ENCODE data around the gene GNG12. TPM values are rescaled to one million over a fixed set of nuclear protein-coding genes. Genes with fewer than 3 reads are reported as not detected.

Gene GNG12
- total RNA-seq, 1 donor from 2014 or later: 33.9 TPM

DNA sequence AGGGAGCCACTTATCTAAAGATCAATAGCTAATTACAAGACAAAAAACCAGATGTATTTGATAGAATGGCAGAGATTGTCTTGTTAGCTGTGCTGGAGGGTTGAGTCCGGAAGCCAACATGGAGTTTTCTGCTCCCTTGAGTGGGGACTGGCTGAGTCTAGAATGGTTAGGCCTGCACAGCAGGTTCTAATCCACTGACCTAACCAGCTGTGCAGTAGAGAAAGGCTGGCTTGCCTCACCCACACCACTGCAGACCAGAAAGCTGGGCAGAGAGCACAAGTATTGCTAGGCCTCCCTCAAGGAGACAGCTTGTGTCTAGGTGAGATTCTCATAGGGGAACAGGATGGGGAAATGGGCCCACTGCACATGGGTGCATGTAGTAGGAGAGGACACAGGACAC, 11.7 kb upstream of the GNG12 start:
- no peak overlapping the region for H3K27ac ChIP-seq (ENCODE audit: low read depth, low read length)
- H3K4me1 ChIP-seq (ENCODE audit: control insufficient read depth in 3 of 3, insufficient read depth in 3 of 3, low read length in 3 of 3): peaks cover 0 to 2% (median 1%) of the 10 kb centered on the region in 3 donors
- no peak overlapping the region for H3K9ac ChIP-seq (ENCODE audit: low read depth in 1 of 3, low read length in 3 of 3)
- no peak overlapping the region for H3K4me3 ChIP-seq (ENCODE audit: low read length in 3 of 3)
- no peaks in the 10 kb centered on the region for H3K27me3 ChIP-seq (ENCODE audit: control insufficient read depth in 3 of 3, insufficient read depth in 3 of 3, low read length in 3 of 3)
- no peaks in the 10 kb centered on the region for H3K36me3 ChIP-seq (ENCODE audit: control insufficient read depth in 3 of 3, insufficient read depth in 3 of 3, low read length in 3 of 3)
- no peaks in the 10 kb centered on the region for H3K9me3 ChIP-seq (ENCODE audit: control insufficient read depth in 3 of 3, low read length in 3 of 3)

- Histone ChIP-seq H3K36me3 (ENCODE audit: control insufficient read depth in 3 of 3, insufficient read depth in 3 of 3, low read length in 3 of 3) (no peaks in the 10 kb centered on the region), H3K9me3 (ENCODE audit: control insufficient read depth in 3 of 3, low read length in 3 of 3) (no peaks in the 10 kb centered on the region), H3K9ac (ENCODE audit: low read depth in 1 of 3, low read length in 3 of 3) (no peak overlapping the region), H3K27ac (ENCODE audit: low read depth, low read length) (no peak overlapping the region), H3K4me3 (ENCODE audit: low read length in 3 of 3) (no peak overlapping the region), H3K27me3 (ENCODE audit: control insufficient read depth in 3 of 3, insufficient read depth in 3 of 3, low read length in 3 of 3) (no peaks in the 10 kb centered on the region), H3K4me1 (ENCODE audit: control insufficient read depth in 3 of 3, insufficient read depth in 3 of 3, low read length in 3 of 3) (peaks cover 0 to 3% (median 2%) of the 10 kb centered on the region in 3 donors)
These were observed 10.5 kb upstream of the GNG12 start for GRCh38 chr1:67843746-67844145.

DNA sequence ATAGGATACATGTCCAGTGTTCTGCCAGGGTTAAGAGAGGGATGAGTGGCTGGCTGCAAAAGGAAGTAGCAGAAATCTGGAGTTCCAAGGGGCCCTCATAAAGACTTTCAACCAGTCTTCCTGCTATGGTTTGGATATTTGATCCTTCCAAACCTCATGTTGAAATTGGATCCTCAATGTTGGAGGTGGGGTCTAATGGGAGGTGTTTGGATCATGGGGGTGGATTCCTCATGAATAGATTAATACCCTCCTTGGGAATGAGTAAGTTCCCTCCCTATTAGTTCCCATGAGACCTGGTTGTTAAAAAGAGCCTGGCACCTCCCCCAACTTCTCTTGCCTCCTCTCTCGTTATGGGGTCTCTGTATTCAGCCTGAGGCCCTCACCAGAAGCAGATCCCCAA, 10.1 kb upstream of the GNG12 start:
- H3K9ac ChIP-seq (ENCODE audit: low read depth in 1 of 3, low read length in 3 of 3): no peak overlapping the region
- H3K27ac ChIP-seq (ENCODE audit: low read depth, low read length): no peak overlapping the region
- no peaks in the 10 kb centered on the region for H3K9me3 ChIP-seq (ENCODE audit: control insufficient read depth in 3 of 3, low read length in 3 of 3)
- H3K4me1 ChIP-seq (ENCODE audit: control insufficient read depth in 3 of 3, insufficient read depth in 3 of 3, low read length in 3 of 3): peaks cover 0 to 3% (median 2%) of the 10 kb centered on the region in 3 donors
- H3K36me3 ChIP-seq (ENCODE audit: control insufficient read depth in 3 of 3, insufficient read depth in 3 of 3, low read length in 3 of 3): no peaks in the 10 kb centered on the region
- no peaks in the 10 kb centered on the region for H3K27me3 ChIP-seq (ENCODE audit: control insufficient read depth in 3 of 3, insufficient read depth in 3 of 3, low read length in 3 of 3)
- H3K4me3 ChIP-seq (ENCODE audit: low read length in 3 of 3): no peak overlapping the region

DNA sequence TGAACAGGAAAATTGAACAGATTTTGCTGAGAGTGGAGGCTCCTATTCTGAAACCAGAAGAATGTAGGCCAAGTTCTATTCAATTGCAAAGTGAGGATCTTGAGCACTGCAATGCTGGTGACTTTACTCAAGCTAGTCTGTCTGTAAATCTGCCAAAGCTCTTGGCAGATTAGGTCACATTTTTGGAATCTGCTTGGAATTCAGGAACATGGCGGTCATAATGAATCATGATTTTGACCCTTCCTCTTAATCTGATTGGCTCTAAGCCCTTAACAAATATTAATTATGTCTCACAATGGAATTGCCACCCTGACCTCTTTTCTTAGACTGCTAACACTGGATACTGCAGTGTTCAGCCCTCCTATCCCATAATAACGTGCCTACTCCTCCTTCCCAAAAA, 7.2 kb upstream of the GNG12 start:
- Histone ChIP-seq H3K4me1 (ENCODE audit: control insufficient read depth in 3 of 3, insufficient read depth in 3 of 3, low read length in 3 of 3) (peaks cover 0 to 3% (median 2%) of the 10 kb centered on the region in 3 donors), H3K9me3 (ENCODE audit: control insufficient read depth in 3 of 3, low read length in 3 of 3) (no peaks in the 10 kb centered on the region), H3K27ac (ENCODE audit: low read depth, low read length) (no peak overlapping the region), H3K9ac (ENCODE audit: low read depth in 1 of 3, low read length in 3 of 3) (no peak overlapping the region), H3K27me3 (ENCODE audit: control insufficient read depth in 3 of 3, insufficient read depth in 3 of 3, low read length in 3 of 3) (no peaks in the 10 kb centered on the region), H3K4me3 (ENCODE audit: low read length in 3 of 3) (no peak overlapping the region), H3K36me3 (ENCODE audit: control insufficient read depth in 3 of 3, insufficient read depth in 3 of 3, low read length in 3 of 3) (no peaks in the 10 kb centered on the region)

- Histone ChIP-seq H3K9me3 (ENCODE audit: control insufficient read depth in 3 of 3, low read length in 3 of 3) (no peaks in the 10 kb centered on the region), H3K9ac (ENCODE audit: low read depth in 1 of 3, low read length in 3 of 3) (no peak overlapping the region), H3K36me3 (ENCODE audit: control insufficient read depth in 3 of 3, insufficient read depth in 3 of 3, low read length in 3 of 3) (no peaks in the 10 kb centered on the region), H3K4me1 (ENCODE audit: control insufficient read depth in 3 of 3, insufficient read depth in 3 of 3, low read length in 3 of 3) (peaks cover 0 to 3% (median 2%) of the 10 kb centered on the region in 3 donors), H3K27ac (ENCODE audit: low read depth, low read length) (no peak overlapping the region), H3K4me3 (ENCODE audit: low read length in 3 of 3) (no peak overlapping the region), H3K27me3 (ENCODE audit: control insufficient read depth in 3 of 3, insufficient read depth in 3 of 3, low read length in 3 of 3) (no peaks in the 10 kb centered on the region)
These were observed 6.6 kb upstream of the GNG12 start for GRCh38 chr1:67839826-67840225.

DNA sequence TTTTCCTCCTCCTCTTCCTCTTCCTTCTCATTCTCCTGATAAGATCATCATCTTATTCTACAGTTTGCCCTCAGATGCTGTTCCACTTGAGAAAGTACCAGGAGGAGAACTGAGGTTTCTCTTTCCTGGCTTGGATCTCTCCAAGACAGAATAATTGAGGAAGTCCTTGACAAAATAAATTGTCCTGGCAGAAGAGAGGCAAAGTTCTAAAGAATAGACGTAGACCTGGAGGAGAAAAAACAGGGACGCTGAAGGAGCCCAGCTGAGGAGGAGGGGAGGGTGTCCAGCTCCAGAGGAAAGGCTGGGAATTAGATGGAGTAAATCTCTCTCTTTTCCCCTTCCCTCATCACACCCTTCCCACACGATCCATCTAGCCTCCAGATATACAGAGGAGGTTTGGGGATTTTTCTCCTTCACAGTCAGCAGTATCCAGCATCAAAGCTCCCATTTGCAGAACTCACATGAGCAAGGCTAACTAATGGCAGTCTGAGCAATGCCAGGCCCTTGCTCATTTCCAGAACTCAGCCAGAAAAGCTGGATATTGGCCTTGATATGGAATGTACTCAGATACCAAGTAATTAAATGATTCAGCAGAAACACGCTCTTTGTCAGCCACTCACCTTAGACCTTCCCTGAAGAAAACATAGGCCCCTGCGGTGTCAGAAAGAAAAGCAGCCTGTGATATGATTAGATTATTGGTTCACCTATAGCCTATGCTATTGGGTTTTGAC, 5.1 kb upstream of the GNG12 start:
- Histone ChIP-seq H3K27ac (ENCODE audit: low read depth, low read length) (no peak overlapping the region), H3K4me1 (ENCODE audit: control insufficient read depth in 3 of 3, insufficient read depth in 3 of 3, low read length in 3 of 3) (peaks cover 2 to 6% (median 3%) of the 10 kb centered on the region in 3 donors), H3K27me3 (ENCODE audit: control insufficient read depth in 3 of 3, insufficient read depth in 3 of 3, low read length in 3 of 3) (no peaks in the 10 kb centered on the region), H3K9ac (ENCODE audit: low read depth in 1 of 3, low read length in 3 of 3) (no peak overlapping the region), H3K9me3 (ENCODE audit: control insufficient read depth in 3 of 3, low read length in 3 of 3) (no peaks in the 10 kb centered on the region), H3K36me3 (ENCODE audit: control insufficient read depth in 3 of 3, insufficient read depth in 3 of 3, low read length in 3 of 3) (no peaks in the 10 kb centered on the region), H3K4me3 (ENCODE audit: low read length in 3 of 3) (no peak overlapping the region)

GRCh38 chr1:67836769-67837168, 3.5 kb upstream of the GNG12 start:
- Histone ChIP-seq H3K4me3 (ENCODE audit: low read length in 3 of 3) (no peak overlapping the region), H3K27ac (ENCODE audit: low read depth, low read length) (no peak overlapping the region), H3K9ac (ENCODE audit: low read depth in 1 of 3, low read length in 3 of 3) (no peak overlapping the region), H3K9me3 (ENCODE audit: control insufficient read depth in 3 of 3, low read length in 3 of 3) (no peaks in the 10 kb centered on the region), H3K36me3 (ENCODE audit: control insufficient read depth in 3 of 3, insufficient read depth in 3 of 3, low read length in 3 of 3) (no peaks in the 10 kb centered on the region), H3K4me1 (ENCODE audit: control insufficient read depth in 3 of 3, insufficient read depth in 3 of 3, low read length in 3 of 3) (peaks cover 2 to 12% (median 3%) of the 10 kb centered on the region in 3 donors), H3K27me3 (ENCODE audit: control insufficient read depth in 3 of 3, insufficient read depth in 3 of 3, low read length in 3 of 3) (no peaks in the 10 kb centered on the region)

GRCh38 chr1:67835663-67836452, 2.6 kb upstream of the GNG12 start:
- Histone ChIP-seq H3K4me3 (ENCODE audit: low read length in 3 of 3) (no peak overlapping the region), H3K27me3 (ENCODE audit: control insufficient read depth in 3 of 3, insufficient read depth in 3 of 3, low read length in 3 of 3) (no peaks in the 10 kb centered on the region), H3K9ac (ENCODE audit: low read depth in 1 of 3, low read length in 3 of 3) (no peak overlapping the region), H3K4me1 (ENCODE audit: control insufficient read depth in 3 of 3, insufficient read depth in 3 of 3, low read length in 3 of 3) (peaks cover 2 to 12% (median 4%) of the 10 kb centered on the region in 3 donors), H3K9me3 (ENCODE audit: control insufficient read depth in 3 of 3, low read length in 3 of 3) (no peaks in the 10 kb centered on the region), H3K27ac (ENCODE audit: low read depth, low read length) (no peak overlapping the region), H3K36me3 (ENCODE audit: control insufficient read depth in 3 of 3, insufficient read depth in 3 of 3, low read length in 3 of 3) (no peaks in the 10 kb centered on the region)

- no peaks in the 10 kb centered on the region for H3K27me3 ChIP-seq (ENCODE audit: control insufficient read depth in 3 of 3, insufficient read depth in 3 of 3, low read length in 3 of 3)
- H3K4me3 ChIP-seq (ENCODE audit: low read length in 3 of 3): no peak overlapping the region
- peaks cover 0 to 12% (median 4%) of the 10 kb centered on the region in 3 donors for H3K4me1 ChIP-seq (ENCODE audit: control insufficient read depth in 3 of 3, insufficient read depth in 3 of 3, low read length in 3 of 3)
- no peak overlapping the region for H3K27ac ChIP-seq (ENCODE audit: low read depth, low read length)
- H3K9ac ChIP-seq (ENCODE audit: low read depth in 1 of 3, low read length in 3 of 3): no peak overlapping the region
- no peaks in the 10 kb centered on the region for H3K36me3 ChIP-seq (ENCODE audit: control insufficient read depth in 3 of 3, insufficient read depth in 3 of 3, low read length in 3 of 3)
- no peaks in the 10 kb centered on the region for H3K9me3 ChIP-seq (ENCODE audit: control insufficient read depth in 3 of 3, low read length in 3 of 3)
These were observed 1.1 kb upstream of the GNG12 start for GRCh38 chr1:67834246-67834877.

GRCh38 chr1:67833602-67833940, 304 bp upstream of the GNG12 start:
- H3K4me3 ChIP-seq (ENCODE audit: low read length in 3 of 3): peak overlapping the region; percentile 70 to 91 (median 90)
- H3K4me1 ChIP-seq (ENCODE audit: control insufficient read depth in 3 of 3, insufficient read depth in 3 of 3, low read length in 3 of 3): peaks cover 0 to 12% (median 4%) of the 10 kb centered on the region in 3 donors
- no peaks in the 10 kb centered on the region for H3K9me3 ChIP-seq (ENCODE audit: control insufficient read depth in 3 of 3, low read length in 3 of 3)
- H3K36me3 ChIP-seq (ENCODE audit: control insufficient read depth in 3 of 3, insufficient read depth in 3 of 3, low read length in 3 of 3): no peaks in the 10 kb centered on the region
- H3K27ac ChIP-seq (ENCODE audit: low read depth, low read length): peak overlapping the region; percentile 76
- peak overlapping the region; percentile 63 to 90 (median 79) for H3K9ac ChIP-seq (ENCODE audit: low read depth in 1 of 3, low read length in 3 of 3)
- no peaks in the 10 kb centered on the region for H3K27me3 ChIP-seq (ENCODE audit: control insufficient read depth in 3 of 3, insufficient read depth in 3 of 3, low read length in 3 of 3)
